GM21515 (cell line): ENCODE results near the gene SPEN.

Experiments used
- ATAC-seq: cut with Tn5 transposase; IDR thresholded peaks from one replicate; pipeline ENCODE4 v1.9.1; 2021; ENCODE audit not compliant: unreplicated experiment

SPEN gene

DNA sequence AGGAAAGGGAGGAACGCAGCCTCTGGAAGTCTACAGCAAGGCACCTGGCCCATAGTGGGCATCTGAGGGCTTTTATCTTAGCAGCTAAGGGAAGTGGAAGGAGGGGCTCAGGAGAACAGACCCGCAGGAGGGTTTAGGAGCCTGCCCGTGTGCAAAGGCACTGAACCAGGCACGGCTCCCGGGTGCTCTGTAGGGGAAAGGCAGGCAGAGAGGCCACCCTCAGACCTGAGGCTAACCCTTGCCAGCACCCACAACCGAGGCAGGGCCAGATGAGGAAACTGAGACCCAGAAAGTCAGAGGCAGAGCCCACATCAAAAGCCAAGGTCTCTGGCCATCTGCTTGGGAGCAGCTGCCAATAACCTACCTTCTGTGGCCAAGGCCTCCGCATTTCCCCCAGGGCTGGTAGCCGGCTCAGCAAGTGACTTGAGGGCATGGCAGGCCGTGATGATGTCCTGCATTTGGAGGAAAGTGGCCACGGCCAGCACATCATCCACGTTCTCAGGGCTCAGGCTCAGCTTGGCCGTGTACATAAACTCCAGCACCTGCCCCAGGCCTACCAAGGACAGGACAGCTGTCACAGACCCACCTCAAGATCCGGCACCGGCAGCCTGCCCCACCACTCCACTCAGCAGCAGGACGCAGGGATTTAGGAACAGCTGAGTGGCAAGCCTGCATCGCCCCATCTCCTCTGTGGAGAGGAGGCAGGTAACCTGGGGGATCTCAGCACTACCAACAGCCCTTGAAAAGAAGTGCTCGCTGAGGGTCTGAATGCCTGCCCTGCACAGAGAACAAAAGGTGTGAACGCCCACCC, 99.3 kb downstream of the SPEN start:
- no peak for ATAC-seq

DNA sequence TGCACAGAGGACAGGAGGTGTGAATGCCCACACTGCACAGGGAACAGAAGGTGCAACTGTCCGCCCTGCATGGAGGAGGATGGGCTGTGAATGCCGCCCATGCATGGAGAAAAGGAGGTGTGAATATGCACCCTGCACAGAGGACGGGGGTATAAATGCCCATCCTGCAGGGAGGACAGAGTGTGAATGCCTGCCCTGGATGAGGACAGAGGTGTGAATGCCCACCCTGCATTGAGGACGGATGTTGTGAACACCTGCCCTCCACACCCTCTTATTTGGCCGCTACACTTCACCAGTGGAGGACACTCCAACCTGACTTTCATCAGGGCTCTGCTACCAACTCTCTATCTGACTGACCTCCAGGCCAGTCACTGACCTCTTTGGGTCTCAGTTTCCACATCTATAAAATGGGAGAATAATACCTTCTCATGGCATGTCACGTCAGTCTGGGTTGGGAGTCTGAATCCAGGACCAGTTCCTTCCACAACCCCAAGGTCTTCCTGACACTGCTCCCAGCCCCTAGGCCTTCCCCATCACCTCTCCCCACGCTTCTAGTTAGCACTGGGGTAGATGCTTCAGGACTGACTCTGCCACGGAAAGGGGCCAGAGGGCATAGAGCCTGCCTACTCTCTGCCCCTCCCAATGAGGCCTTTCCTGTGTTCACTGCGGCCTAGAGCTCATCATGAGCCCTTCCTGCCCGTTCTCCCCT, 100.0 kb downstream of the SPEN start:
- ATAC-seq: no peak

DNA sequence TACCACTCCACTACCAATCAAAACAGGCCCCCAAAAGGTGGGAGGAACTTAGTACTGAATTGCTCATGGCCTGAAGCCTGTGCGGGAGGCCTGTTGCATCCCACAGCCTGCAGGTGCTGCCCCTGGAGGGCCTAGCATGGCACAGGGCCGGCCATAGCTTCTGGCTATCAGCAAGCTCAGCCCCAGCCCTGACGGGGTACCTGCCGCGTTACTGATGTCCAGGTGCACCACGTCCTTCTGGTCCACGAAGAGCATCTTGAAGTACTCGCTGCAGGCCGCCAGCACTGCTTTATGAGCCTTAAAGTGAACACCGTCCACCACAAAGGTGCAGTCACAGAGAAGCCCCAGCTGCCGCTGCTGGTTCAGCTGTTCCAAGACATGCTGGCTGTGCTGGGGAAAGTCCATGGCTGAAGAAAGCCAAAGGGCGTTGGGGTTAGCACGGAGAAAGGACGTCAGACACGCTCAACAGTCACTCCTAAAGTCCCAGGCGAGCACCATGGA, 100.6 kb downstream of the SPEN start:
- no peak for ATAC-seq

DNA sequence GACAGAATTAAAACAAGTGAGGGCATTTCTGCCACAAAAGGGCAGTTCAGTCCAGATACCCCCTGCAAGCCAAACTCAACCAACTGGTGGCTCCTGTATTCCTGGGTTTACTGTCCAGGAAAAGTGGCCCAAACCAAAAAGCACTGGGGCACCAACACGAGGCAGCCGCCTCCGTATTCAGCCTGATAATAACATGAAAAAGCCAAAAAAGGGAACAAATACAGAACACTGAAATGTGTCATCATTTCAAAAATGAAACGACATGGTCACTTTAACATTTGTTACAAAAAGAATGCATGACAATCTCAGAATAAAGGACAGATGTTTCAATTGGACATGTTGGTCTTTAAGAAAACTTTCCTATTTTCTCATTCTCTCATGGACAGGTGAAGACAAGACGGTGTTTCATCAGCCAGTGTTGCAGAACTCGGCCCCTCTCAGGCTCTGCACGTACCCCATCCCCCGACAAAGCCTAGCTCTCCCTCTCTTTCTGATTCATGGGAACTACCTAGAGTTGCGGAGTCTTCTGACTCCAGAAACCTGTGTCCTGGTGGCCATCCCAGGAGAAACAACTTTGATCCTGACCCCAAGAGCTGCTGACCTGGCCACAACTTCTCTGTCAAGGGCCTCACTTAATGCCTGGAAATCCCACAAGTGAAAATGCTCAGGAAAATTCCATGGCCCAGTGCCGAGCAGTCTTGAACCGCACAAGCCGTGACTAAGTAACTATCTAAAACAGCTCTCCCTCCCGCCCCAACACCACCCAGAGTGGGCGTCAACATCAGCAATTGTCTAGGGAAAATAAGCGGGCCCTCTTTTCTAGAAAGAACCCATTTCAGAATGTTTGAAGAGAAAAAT, 101.3 kb downstream of the SPEN start:
- peak; percentile 13 for ATAC-seq

DNA sequence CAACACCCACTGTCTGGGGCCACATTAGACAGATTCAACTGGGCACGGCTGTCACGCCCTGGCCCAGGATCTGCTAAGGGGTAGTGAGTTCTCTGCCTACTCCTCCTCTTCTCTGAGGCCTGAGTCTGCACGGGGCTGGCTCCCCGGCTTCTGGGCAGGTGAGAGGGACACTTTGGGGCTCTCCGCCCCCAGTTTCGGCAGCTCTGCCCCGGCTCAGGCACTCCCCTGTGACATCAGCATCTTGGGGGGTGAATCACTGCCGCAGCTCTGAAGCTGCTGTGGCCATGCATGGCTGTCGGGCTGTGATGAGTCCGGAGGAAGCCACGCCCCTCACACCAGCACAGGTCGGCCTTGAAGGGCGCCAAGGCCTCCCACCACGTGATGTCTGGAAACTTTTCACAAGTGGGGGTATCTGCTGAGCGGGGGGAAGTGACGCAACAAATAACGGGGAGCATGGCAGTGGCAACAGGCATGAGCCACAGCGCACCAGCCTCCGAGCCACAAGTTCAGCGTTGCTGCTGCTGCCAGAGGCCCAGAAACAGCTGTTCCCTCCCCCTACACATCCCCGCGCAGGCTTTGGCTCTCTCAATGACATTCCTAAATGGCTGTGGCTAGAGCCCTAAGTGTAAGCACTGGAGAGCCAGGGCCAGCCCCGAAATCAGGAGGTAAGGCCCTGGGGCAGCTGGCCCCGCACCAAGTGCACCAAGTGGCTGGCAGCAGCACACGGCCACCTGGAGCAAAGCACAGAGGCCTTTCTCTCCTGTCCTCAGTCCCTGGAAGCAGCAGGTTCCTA, 102.1 kb downstream of the SPEN start:
- ATAC-seq: peak; percentile 62

DNA sequence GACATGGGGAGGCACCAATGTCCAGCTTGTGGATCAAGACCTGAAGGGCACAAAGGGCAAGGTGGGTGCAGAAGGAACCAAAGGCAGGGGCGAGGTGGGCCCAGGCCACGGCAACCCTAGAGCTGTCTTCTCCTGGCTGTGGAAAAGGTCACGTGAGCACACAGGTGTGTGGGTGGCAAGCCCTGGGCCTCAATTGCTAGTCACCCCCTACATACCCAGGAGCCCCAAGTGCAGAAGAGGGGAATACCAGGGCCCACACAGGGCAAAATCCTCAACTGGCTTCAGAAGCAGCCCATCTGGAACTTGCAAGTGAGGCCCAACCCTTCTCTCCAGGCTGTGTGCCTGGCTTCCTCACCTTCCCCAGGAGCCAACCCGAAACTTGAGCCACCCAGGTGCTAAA, 102.8 kb downstream of the SPEN start:
- ATAC-seq: no peak

DNA sequence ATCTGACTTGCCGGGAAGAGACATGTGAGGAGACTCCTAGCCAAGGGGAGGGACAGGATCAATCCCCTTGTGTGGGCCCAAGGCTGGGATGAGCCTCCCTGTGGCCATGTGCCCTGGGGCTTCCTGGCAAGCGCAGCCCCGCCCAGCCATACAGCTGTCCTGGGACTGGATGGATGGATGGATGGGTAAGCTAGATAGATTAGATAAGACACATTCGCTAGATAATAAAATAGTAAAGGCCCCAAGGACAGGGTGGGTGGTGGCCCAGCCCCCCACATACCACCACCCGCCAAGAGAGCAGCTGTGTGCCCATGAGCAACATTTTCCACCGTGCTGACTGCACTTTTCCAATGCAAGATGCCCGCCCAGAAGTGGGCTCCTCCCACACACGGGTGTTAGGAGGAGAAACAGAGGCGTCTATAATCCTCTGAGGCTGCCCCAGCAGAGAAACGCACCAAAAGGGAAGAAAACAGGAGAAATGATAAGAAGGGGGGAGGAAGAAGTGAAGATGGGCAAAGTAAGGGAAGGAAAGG, 103.3 kb downstream of the SPEN start:
- no peak for ATAC-seq

DNA sequence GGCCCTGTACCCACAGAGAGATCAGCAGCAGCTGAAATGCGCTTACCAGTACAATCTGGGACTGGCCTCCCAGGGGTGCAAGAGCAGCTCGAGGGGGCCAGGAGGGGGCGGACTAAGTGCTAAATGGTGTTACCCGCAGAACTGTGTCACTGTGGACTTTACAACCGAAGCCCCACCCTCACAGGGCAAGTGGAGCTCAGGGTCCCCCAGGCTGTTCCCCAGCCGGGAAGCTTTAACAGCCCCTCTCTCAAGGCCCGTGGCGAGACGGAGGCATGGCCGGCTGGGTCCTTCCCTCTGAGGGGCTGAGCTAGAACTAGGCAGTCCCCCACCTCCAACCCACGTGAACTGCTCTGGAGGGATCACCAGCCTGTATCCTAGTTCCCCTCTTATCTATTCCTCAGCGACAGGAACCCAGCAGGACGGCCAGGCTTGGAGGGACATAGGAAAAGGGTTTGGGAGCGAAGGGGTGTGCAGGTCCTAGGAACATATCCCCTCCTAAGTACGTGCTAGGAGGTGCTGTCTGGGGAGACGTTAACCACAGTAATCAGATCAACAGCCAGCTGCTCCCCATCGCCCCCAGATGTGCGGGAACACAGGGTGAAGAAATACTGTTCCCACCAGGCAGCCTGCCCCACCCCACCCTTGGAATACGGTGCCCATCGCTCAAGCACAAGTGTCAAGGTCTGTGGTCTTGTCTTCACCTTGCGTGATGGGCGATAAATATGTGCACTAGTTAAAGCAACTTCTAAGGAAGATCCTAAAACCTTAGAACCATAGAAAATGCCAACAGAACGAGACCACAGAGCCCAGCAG, 104.0 kb downstream of the SPEN start:
- ATAC-seq: no peak

DNA sequence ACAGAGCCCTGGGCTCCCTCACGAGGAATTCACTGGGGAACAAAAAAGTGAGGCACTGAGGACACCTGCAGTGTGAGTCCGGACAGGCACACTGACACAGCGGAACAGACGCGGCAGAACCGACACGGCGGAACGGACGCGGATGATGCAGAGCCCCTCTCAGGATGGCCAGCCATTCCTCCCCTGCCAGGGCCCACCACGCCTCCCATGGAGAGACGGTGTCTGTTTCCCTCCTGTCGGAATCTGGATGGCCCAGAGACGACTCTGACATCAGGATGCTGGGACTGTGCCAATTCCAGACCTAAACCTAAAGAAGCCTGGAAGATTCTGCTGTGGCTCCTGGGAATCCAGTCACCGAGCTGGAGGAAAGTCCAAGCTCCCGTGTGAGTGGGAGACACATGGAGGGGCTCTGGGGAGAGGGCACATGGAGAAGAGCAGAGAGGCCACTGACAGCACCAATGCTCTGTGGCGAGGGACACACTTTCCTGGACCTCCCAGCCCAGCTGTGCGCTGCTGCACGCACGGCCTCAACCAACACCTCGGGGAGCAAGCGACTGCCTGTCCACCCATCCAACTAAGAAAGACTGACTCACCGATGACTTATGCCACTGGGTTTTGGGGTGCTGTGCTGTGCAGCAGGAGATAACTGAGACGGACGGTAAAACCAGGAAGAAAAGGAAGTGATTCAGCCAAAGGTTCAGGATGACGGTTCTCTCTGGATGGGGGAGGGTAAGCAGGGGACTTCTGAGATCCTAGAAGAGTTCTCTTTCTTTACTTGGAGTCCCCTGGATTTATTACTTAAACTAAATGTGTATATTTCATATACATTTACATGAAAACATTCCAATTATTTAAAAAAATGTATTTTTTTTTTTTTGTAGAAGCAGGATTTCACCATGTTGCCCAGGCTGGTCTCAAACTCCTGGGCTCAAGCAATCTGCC, 105.1 kb downstream of the SPEN start:
- ATAC-seq: no peak

DNA sequence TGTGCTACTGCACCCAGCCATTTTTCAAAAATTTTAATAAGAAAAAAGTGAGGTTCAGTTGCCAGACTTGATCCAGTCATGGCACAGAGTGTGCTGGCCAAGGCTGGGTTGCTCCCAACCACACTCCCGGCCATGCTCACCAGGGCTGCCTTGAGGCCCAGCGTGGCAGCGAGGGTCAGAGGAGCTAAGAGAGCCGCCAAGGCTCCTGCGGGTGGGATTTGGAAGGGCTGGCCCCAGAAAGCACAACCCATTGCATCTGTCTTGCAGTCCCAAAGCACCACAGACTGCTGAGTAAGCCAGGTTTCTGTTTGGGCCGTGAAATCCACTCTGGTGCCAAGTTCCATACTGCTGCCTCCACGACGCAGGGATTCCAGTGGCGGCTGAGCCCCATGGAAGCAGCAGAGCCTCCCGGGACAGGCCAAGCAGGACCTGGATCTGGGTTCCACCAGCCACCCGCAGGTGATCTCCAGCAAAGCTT, 105.8 kb downstream of the SPEN start:
- ATAC-seq: no peak

DNA sequence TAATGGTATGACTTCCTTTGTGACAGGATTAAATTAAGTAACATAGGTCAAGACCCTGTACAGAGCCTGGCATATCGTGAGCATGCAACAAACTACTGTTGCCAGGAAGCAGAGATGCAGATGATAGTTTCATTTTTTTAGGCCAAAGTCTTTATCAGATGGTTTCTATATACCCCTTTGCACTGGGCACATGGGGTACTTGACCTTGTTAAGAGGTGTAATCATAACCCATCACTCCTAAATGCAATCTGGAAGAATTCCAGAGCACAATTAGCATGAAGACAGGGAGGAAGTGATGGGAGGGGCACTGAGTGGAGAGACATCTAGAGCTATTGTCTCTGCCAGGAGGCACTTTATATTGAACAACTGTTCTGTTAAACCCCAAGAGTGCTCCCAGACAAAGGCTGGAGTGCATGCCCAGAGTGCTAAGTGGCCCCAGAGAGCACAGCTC, 106.3 kb downstream of the SPEN start:
- no peak for ATAC-seq

DNA sequence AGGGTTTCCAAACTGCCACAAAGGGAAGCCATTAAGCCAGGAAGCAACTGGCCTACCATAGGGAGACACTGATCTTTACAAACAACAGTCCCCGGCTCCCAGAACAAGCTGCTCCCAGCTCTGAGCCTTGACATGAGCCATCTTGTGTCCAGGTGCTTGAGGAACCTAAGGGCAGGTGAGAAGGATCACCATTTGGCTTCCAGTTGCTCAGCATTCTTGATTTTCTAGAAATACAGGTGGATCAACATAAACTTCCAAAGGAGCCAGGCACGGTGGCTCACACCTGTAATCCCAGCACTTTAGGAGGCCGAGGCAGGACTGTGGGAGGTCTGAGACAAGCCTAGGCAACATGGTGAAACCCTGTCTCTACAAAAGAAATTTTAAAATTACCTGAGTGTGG, 106.8 kb downstream of the SPEN start:
- ATAC-seq: no peak

DNA sequence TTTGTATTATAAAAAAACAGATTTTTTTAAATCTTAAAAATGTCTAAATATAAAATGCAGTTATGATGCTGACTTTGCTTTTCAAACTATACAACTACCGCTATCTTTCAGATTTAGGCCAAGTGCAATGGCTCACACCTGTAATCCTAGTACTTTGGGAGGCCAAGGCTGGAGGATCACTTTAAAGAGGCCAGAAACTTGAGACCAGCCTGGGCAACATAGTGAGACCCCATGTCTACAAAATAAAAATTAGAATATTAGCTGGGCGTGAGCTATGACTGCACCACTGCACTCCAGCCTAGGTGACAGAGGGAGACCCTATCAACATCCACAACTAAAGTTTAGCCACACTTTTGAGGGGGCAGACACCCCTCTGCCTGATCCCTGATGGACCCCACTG, 108.0 kb downstream of the SPEN start:
- ATAC-seq: no peak

DNA sequence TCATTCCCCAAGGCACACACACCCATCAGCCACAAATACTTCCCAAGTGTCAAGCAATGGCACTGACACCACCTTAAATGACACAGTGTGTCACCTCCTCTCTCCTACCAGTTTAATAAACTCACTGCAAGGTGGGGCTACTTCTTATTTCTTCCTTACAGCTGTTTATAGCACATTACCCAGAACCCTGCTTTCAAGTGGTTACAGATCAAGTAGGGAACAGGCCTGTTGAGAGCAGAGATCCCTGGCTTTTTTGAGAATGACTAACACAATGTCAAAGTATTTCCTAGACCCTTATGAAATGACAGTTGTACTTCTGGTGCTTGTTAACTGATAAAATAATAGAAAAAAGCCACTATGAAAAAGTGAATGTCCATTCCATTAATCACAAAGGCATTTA, 108.6 kb downstream of the SPEN start:
- no peak for ATAC-seq

DNA sequence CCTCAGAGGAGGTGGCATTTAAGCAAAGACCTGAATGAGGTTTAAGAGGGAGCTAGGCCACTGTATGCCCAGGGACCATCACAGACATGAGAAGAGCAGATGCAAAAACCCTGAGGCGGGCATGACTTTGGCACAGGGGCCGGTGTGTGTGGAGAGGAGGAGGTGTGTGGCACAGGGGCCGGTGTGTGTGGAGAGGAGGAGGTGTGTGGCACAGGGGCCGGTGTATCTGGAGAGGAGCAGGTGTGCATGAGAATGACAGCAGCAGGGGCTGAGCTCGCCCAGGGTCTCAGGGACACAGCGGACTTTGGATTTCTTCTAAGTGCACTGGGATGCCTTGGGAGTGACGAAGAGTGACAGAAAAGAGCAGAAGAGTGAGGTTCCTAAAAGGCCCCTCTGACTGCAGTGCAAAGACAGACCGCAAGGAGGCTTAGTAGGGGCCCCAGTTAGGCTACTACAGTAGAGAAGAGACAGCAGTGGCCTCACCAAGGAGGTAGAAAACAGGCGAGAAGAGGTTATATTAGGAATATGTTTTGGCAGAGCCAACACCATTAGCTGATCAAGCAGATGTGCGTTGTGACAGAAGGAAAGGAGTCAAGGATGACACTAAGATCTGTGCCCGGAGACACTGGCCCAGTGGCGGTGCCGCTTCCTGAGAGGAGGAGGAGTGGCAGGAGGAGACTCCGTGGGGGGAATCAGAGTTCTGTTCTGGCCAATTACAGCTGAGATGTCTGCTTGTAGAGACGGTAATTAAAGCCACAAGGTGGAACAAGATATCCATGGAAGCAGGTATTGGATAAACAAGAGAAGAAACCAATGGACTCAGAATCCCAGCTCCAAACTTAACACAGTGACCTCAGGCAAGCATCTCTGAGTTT, 110.0 kb downstream of the SPEN start:
- ATAC-seq: no peak

DNA sequence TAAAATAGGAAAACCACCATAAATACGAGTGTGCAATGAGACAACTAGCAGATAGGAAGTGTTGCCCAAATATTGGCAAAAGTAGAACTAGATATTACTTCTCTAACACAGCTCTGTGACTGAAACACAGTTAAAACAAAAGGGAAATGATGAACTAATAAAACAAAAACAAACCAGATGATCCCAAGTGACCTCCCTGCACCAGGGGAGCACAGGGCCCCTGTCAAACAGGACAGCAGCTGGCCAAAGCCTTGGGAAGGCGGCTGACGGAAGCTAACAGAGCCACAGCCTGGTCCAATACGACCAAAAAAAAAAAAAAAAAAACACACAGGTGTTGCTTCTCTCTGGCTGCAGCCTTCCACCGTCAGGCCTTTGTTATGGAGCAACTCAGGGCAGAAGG, 110.6 kb downstream of the SPEN start:
- ATAC-seq: no peak

DNA sequence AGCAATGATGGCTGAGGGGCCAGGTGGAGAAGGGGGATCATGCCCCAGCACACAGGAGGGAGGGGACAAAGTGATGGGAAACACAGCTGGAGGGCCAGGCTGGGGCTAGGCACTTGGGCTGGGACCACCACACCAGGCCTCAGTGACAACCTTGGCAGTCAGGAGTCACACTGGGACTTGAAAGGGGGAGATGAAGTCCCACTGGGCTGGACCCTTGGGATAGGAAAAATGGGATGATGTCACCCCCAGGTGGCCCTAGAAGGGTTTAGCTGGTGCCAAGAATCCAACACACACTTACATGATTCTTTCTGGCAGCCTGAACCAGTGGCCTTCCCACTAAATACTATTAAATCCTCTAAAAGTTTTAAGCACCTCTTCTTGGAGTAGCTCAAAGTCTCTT, 111.3 kb downstream of the SPEN start:
- ATAC-seq: no peak
